AG04449 (cell line): ENCODE data around the gene SMDT1.
"Not testable (repeated sequence)": the region's sequence is repeated elsewhere in the genome, so short reads cannot be mapped to it uniquely, and the experiment has no call there.

Source experiments
- CTCF ChIA-PET: fragments of 350-600 bp; formaldehyde crosslinking; extraction: SDS; loops from one replicate; lab custom pipeline; 2021; ENCODE audit warnings: antibody characterized with exemption; lab: Yijun Ruan, JAX
- POLR2A ChIA-PET: fragments of 400-600, 350-600 bp; formaldehyde crosslinking; extraction: SDS; loops from one replicate; lab custom pipeline; 2020; ENCODE audit warnings: antibody characterized with exemption, inconsistent platforms; lab: Yijun Ruan, JAX
- DNase-seq: peaks from one replicate; pipeline ENCODE4 v3.0.0-alpha.2; 2010; ENCODE audit warnings: low read depth, low spot score
- H3K4me3 ChIP-seq: 2 replicates; pipeline ENCODE4 v1.5.1; 2011; ENCODE audit warnings: low read depth, mild to moderate bottlenecking, control low read depth, low read length
- TF ChIP-seq, protein P1 (sequence below): IDR thresholded peaks from one replicate; pipeline ENCODE4 v1.5.1; 2011; ENCODE audit warnings: mild to moderate bottlenecking, moderate library complexity, low read length, control low read depth, inconsistent platforms; ENCODE audit not compliant: insufficient read depth; ENCODE audit errors: missing control alignments

SMDT1 gene

DNA sequence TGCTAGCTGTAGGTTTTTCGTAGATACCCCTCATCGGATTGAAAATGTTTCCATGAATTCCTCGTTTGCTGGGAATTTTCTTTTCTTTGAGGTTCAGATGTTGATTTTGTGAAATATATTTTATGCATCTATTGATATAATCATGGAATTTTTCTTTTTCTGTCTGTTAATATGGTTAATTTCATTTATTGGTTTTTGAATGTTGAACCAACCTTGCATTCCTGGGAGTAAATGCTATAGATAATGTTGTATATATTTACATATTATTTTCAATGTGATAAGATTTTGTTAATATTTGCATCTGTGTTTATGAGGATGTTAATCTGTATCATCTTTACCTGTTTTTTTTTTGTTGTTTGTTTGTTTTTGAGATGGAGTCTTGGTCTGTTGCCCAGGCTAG, 21.7 kb downstream of the SMDT1 start:
- no peak overlapping the region for H3K4me3 ChIP-seq
- no peak for DNase-seq
- ChIA-PET POLR2A (no interaction called here), CTCF (interaction anchor here (1.7 kb wide), 1 partner anchor 10 kb away, joined by 10 read pairs; no protein-coding TSS in a partner anchor)
- TF ChIP-seq, protein P1, sequence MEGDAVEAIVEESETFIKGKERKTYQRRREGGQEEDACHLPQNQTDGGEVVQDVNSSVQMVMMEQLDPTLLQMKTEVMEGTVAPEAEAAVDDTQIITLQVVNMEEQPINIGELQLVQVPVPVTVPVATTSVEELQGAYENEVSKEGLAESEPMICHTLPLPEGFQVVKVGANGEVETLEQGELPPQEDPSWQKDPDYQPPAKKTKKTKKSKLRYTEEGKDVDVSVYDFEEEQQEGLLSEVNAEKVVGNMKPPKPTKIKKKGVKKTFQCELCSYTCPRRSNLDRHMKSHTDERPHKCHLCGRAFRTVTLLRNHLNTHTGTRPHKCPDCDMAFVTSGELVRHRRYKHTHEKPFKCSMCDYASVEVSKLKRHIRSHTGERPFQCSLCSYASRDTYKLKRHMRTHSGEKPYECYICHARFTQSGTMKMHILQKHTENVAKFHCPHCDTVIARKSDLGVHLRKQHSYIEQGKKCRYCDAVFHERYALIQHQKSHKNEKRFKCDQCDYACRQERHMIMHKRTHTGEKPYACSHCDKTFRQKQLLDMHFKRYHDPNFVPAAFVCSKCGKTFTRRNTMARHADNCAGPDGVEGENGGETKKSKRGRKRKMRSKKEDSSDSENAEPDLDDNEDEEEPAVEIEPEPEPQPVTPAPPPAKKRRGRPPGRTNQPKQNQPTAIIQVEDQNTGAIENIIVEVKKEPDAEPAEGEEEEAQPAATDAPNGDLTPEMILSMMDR, result no peak

DNA sequence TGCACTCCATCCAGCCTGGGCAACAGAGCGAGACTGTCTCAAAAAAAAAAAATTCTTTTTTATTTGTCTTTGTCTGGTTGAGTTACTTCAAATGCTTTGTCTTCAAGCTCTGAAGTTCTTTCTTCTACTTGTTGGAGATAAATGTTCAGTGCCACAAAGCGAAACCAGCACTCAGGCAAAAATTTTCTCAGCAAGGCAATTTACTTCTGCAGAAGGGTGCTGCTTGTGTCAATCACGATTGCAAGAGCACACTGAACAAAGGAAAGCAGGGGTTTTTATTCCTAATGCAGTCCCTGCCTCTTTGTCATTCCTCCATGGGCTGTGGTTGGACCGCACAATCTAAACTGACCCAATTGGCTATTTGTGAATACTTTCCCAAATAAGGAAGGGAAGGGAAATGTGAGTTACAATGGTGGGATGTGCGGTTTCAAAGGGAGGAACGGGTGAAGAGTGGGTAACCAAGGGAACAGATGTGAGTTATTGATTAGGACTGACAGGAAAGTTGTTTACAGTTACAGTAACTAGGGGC, 24.9 kb downstream of the SMDT1 start:
- H3K4me3 ChIP-seq, DNase-seq, POLR2A ChIA-PET: not testable (repeated sequence)
- CTCF ChIA-PET, result interaction anchor here (3.1 kb wide), 1 partner anchor 13 kb away, joined by 17 read pairs; the partner anchor contains the start of gene NDUFA6

DNA sequence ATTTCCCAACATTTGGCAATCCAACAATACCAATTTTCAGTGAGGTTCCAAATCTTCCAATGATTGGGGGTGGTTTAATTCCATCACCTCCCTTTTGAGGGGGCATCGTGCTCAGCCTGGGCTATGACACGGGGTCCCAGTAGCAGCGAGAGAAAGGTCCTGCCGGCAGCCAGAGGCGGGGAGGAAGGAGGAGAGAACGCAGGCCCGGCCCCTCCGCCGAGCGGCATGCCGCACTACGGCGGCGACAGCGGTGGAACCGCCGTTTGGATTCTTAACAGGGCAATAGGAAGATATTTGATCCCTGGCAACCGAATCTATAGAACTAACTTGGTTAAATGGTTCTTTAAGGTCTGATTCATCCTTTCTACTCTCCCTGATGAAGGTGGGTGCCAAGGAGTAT, 29.3 kb downstream of the SMDT1 start:
- ChIA-PET CTCF (interaction anchor here (1.2 kb wide), 1 partner anchor 17 kb away, joined by 4 read pairs; no protein-coding TSS in a partner anchor), POLR2A (no interaction called here)
- TF ChIP-seq, protein P1, result no peak
- H3K4me3 ChIP-seq, result no peak overlapping the region
- no peak for DNase-seq

DNA sequence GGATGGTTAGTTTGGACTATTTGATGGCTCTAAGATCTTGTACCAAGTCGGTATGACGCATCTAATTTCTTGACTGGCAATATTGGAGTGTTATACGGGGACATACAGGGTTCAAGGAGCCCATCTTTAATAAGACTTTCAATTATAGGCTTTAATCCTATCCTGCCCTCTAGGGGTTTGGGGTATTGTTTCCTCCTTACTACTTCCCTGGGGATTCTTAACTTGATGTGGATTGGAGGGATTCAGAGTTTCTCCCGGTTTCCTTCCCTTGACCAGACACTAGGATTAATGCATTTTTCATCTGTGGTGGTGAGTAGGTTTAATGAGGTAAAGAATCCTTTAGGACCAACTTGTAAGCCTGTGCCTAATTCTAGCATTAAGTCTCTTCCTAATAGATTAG, 32.3 kb downstream of the SMDT1 start:
- no peak for DNase-seq
- CTCF ChIA-PET, result interaction anchor here (1.0 to 4.1 kb wide), 2 partner anchors 21 to 27 kb away, joined by 4 to 33 read pairs; partner anchors contain the start of gene NDUFA6
- POLR2A ChIA-PET, result no interaction called here
- no peak overlapping the region for H3K4me3 ChIP-seq
- TF ChIP-seq, protein P1, result no peak

DNA sequence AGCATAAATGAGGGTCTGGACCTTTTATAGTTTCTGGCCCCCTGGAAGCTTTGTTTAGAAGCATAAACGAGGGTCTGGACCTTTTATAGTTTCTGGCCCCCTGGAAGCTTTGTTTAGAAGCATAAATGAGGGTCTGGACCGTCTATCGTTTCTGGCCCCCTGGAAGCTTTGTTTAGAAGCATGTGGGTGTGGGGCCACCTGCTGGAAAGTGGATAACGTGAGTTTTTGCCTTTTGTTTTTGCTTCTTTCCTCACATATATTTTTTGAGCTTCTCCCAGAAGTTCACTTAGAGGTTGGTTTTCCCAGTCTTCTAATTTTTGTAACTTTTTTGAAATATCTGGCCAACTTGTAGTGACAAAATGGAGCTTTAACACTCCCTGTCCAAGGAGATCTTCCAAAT, 33.3 kb downstream of the SMDT1 start:
- DNase-seq, H3K4me3 ChIP-seq, POLR2A ChIA-PET: not testable (repeated sequence)
- CTCF ChIA-PET, result interaction anchor here (1.0 to 4.1 kb wide), 4 partner anchors 22 to 146 kb away, joined by 3 to 33 read pairs (median 6); partner anchors contain the start of gene NDUFA6

DNA sequence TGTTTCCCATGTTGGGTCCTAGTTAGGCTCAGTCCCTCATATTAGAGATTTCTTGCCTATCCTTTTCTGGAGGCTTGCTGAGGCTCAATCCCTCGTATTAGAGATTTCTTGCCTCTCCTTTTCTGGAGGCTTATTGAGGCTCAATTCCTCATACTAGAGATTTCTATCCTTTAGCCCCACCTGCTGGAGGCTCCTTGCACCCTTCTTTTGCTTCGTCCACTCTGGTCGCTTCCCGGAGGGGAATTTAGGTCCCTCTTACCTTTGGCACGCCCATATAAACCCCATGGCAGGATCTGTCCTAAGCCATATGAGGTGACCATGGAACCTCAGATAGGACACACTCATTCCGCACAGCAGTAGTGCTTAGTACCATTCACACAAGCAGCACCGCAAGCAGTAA, 35.2 kb downstream of the SMDT1 start:
- no peak for DNase-seq
- TF ChIP-seq, protein P1, result peak; percentile 10
- ChIA-PET CTCF (no interaction called here), POLR2A (no interaction called here)
- no peak overlapping the region for H3K4me3 ChIP-seq

DNA sequence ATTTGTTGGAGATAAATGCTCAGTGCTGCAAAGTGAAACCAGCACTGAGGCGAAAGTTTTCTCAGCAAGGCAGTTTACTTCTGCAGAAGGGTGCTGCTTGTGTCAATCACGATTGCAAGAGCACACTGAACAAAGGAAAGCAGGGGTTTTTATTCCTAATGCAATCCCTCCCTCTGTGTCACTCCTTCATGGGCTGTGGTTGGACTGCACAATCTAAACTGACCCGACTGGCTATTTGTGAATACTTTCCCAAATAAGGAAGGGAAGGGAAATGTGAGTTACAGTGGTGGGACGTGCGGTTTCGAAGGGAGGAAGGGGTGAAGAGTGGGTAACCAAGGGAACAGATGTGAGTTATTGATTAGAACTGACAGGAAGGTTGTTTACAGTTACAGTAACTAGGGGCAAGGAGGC, 35.9 kb downstream of the SMDT1 start:
- DNase-seq, H3K4me3 ChIP-seq, POLR2A ChIA-PET: not testable (repeated sequence)
- CTCF ChIA-PET, result interaction anchor here (1.9 kb wide), 1 partner anchor 24 kb away, joined by 5 read pairs; no protein-coding TSS in a partner anchor
